Renal pelvis (tissue), 12 donors: ENCODE data around the gene ERP44. TPM values are rescaled to one million over a fixed set of nuclear protein-coding genes. Genes with fewer than 3 reads are reported as not detected.
"Not testable (repeated sequence)": the region's sequence is repeated elsewhere in the genome, so short reads cannot be mapped to it uniquely, and the experiment has no call there.

Experiments
- DNase-seq: peaks from one replicate; pipeline ENCODE4 v3.0.0-alpha.2; 2013
- long read RNA-seq, 16 experiments: transcript quantifications; one replicate each; lab custom pipeline, GENCODE V29; 2026
- polyA plus RNA-seq, 3 donors: library from polyadenylated mRNA; unstranded; fragments of 120-200 nt; gene quantifications; one replicate each; pipeline ENCODE4 v1.2.1, GENCODE V29; 2013; ENCODE audit not compliant: insufficient read length in 3 of 3

ERP44 gene
- polyA plus RNA-seq = 10 to 100 TPM; 30.8 to 35.8 (median 34.1) TPM
- long read RNA-seq, donor 1, full-length matches to known transcripts = 34 of 40 reads
- long read RNA-seq, donor 1, partial matches to known transcripts = 6 of 40 reads
- long read RNA-seq, donor 1, other reads (novel, unspliced or antisense) = 0 of 40 reads
- long read RNA-seq, donor 2, full-length matches to known transcripts = 39 of 39 reads
- long read RNA-seq, donor 2, partial matches to known transcripts = 0 of 39 reads
- long read RNA-seq, donor 2, other reads (novel, unspliced or antisense) = 0 of 39 reads
- long read RNA-seq, donor 3, full-length matches to known transcripts = 33 of 39 reads
- long read RNA-seq, donor 3, partial matches to known transcripts = 6 of 39 reads
- long read RNA-seq, donor 3, other reads (novel, unspliced or antisense) = 0 of 39 reads
- long read RNA-seq, donor 4, full-length matches to known transcripts = 34 of 39 reads
- long read RNA-seq, donor 4, partial matches to known transcripts = 5 of 39 reads
- long read RNA-seq, donor 4, other reads (novel, unspliced or antisense) = 0 of 39 reads
- long read RNA-seq, donor 5, full-length matches to known transcripts = 21 of 26 reads
- long read RNA-seq, donor 5, partial matches to known transcripts = 5 of 26 reads
- long read RNA-seq, donor 5, other reads (novel, unspliced or antisense) = 0 of 26 reads
- long read RNA-seq, donor 6, full-length matches to known transcripts = 32 of 37 reads
- long read RNA-seq, donor 6, partial matches to known transcripts = 5 of 37 reads
- long read RNA-seq, donor 6, other reads (novel, unspliced or antisense) = 0 of 37 reads
- long read RNA-seq, donor 7, full-length matches to known transcripts = 36 of 56 reads
- long read RNA-seq, donor 7, partial matches to known transcripts = 20 of 56 reads
- long read RNA-seq, donor 7, other reads (novel, unspliced or antisense) = 0 of 56 reads
- long read RNA-seq, donor 8, full-length matches to known transcripts = 15 of 15 reads
- long read RNA-seq, donor 8, partial matches to known transcripts = 0 of 15 reads
- long read RNA-seq, donor 8, other reads (novel, unspliced or antisense) = 0 of 15 reads
- long read RNA-seq, donor 9, full-length matches to known transcripts = 43 of 53 reads
- long read RNA-seq, donor 9, partial matches to known transcripts = 10 of 53 reads
- long read RNA-seq, donor 9, other reads (novel, unspliced or antisense) = 0 of 53 reads
- long read RNA-seq, donor 10, full-length matches to known transcripts = 26 of 33 reads
- long read RNA-seq, donor 10, partial matches to known transcripts = 7 of 33 reads
- long read RNA-seq, donor 10, other reads (novel, unspliced or antisense) = 0 of 33 reads
- long read RNA-seq, donor 11, full-length matches to known transcripts = 12 of 12 reads
- long read RNA-seq, donor 11, partial matches to known transcripts = 0 of 12 reads
- long read RNA-seq, donor 11, other reads (novel, unspliced or antisense) = 0 of 12 reads
- long read RNA-seq, donor 12, full-length matches to known transcripts = 62 of 69 reads
- long read RNA-seq, donor 12, partial matches to known transcripts = 7 of 69 reads
- long read RNA-seq, donor 12, other reads (novel, unspliced or antisense) = 0 of 69 reads
- long read RNA-seq, donor 13, full-length matches to known transcripts = 16 of 16 reads
- long read RNA-seq, donor 13, partial matches to known transcripts = 0 of 16 reads
- long read RNA-seq, donor 13, other reads (novel, unspliced or antisense) = 0 of 16 reads
- long read RNA-seq, donor 14 = 0 reads
- long read RNA-seq, donor 15, full-length matches to known transcripts = 59 of 59 reads
- long read RNA-seq, donor 15, partial matches to known transcripts = 0 of 59 reads
- long read RNA-seq, donor 15, other reads (novel, unspliced or antisense) = 0 of 59 reads
- long read RNA-seq, donor 16, full-length matches to known transcripts = 31 of 39 reads
- long read RNA-seq, donor 16, partial matches to known transcripts = 8 of 39 reads
- long read RNA-seq, donor 16, other reads (novel, unspliced or antisense) = 0 of 39 reads

GRCh38 chr9:100098887-100099721 lies at the start of gene ERP44, which contains the start of gene INVS:
TSS of gene ERP44 (minus strand) at chr9:100099000. CDS start at chr9:100098840, 160 bp downstream.
TSS of gene INVS (plus strand) at chr9:100099243. CDS start at chr9:100104522, 5,279 bp downstream.
- DNase-seq = peak; percentile 100

GRCh38 chr9:100145976-100146375 lies 47.2 kb upstream of the ERP44 start:
- DNase-seq = not testable (repeated sequence)

- DNase-seq = not testable (repeated sequence)
These were observed 46.6 kb upstream of the ERP44 start for GRCh38 chr9:100145167-100145934.

GRCh38 chr9:100141862-100142261 lies 43.1 kb upstream of the ERP44 start:
- DNase-seq = not testable (repeated sequence)

GRCh38 chr9:100140303-100140702 lies 41.5 kb upstream of the ERP44 start:
- not testable (repeated sequence) for DNase-seq

- not testable (repeated sequence) for DNase-seq
These were observed 38.0 kb upstream of the ERP44 start for GRCh38 chr9:100136799-100137198.

GRCh38 chr9:100134731-100135130 lies 35.9 kb upstream of the ERP44 start:
- DNase-seq = no peak

- DNase-seq = no peak
These were observed 33.2 kb upstream of the ERP44 start for GRCh38 chr9:100131875-100132430.

GRCh38 chr9:100131216-100131615 lies 32.4 kb upstream of the ERP44 start:
- no peak for DNase-seq

GRCh38 chr9:100129772-100130171 lies 31.0 kb upstream of the ERP44 start:
- no peak for DNase-seq

- no peak for DNase-seq
These were observed 27.6 kb upstream of the ERP44 start for GRCh38 chr9:100126423-100126822.

- DNase-seq = no peak
These were observed 27.1 kb upstream of the ERP44 start for GRCh38 chr9:100125910-100126309.

- DNase-seq = no peak
These were observed 26.4 kb upstream of the ERP44 start for GRCh38 chr9:100125236-100125635.

GRCh38 chr9:100120286-100120685 lies 21.5 kb upstream of the ERP44 start:
- DNase-seq = no peak

GRCh38 chr9:100117316-100117715 lies 18.5 kb upstream of the ERP44 start:
- no peak for DNase-seq

- DNase-seq = no peak
These were observed 14.0 kb upstream of the ERP44 start for GRCh38 chr9:100112677-100113336.

- DNase-seq = no peak
These were observed 12.4 kb upstream of the ERP44 start for GRCh38 chr9:100111235-100111634.
